MM.1S (cell line): Measurements from ENCODE around the gene KLHDC7B.

Experiments used
- EZH2 ChIP-seq: fragments of 300-600 bp; sonication (generic); optimal IDR thresholded peaks from 2 replicates; pipeline ENCODE3; 2017; ENCODE audit warnings: low read depth, mild to moderate bottlenecking, antibody characterized with exemption, low read length, mixed read lengths
- EZH2phosphoT487 ChIP-seq: fragments of 300-600 bp; sonication (generic); IDR thresholded peaks from 2 replicates; pipeline ENCODE4 v1.6.1; 2018; ENCODE audit warnings: antibody characterized with exemption, low read length
- TF ChIP-seq, protein P1 (sequence below): fragments of 300-600 bp; sonication (generic); IDR thresholded peaks from 2 replicates; pipeline ENCODE4 v1.5.1; 2016; ENCODE audit warnings: antibody characterized with exemption, low read length, mixed read lengths

DNA sequence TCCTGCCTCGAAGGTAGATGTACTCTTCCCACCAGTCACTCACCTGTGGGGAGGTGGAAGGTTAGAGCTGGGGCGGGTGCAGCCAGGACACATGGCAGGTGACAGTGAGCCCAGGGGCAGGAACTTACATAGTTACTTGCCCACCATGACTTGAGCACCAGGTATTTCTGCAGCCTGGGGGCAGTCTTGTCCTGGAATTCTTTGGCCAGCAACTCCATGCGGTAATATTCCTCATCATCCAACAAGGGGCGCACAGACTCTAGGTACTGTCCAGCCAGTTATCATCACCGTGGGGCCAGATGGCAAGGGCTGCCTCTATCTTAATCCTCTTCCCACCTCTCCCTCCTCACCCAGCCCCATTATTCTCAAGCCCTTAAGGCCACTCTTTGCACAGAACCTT is 30.4 kb downstream of the KLHDC7B start:
- TF ChIP-seq, protein P1, sequence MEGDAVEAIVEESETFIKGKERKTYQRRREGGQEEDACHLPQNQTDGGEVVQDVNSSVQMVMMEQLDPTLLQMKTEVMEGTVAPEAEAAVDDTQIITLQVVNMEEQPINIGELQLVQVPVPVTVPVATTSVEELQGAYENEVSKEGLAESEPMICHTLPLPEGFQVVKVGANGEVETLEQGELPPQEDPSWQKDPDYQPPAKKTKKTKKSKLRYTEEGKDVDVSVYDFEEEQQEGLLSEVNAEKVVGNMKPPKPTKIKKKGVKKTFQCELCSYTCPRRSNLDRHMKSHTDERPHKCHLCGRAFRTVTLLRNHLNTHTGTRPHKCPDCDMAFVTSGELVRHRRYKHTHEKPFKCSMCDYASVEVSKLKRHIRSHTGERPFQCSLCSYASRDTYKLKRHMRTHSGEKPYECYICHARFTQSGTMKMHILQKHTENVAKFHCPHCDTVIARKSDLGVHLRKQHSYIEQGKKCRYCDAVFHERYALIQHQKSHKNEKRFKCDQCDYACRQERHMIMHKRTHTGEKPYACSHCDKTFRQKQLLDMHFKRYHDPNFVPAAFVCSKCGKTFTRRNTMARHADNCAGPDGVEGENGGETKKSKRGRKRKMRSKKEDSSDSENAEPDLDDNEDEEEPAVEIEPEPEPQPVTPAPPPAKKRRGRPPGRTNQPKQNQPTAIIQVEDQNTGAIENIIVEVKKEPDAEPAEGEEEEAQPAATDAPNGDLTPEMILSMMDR = no peak
- TF ChIP-seq EZH2phosphoT487 = no peak
- no peak for TF ChIP-seq EZH2
